ENCODE measurements around the gene CFAP161.

DNA sequence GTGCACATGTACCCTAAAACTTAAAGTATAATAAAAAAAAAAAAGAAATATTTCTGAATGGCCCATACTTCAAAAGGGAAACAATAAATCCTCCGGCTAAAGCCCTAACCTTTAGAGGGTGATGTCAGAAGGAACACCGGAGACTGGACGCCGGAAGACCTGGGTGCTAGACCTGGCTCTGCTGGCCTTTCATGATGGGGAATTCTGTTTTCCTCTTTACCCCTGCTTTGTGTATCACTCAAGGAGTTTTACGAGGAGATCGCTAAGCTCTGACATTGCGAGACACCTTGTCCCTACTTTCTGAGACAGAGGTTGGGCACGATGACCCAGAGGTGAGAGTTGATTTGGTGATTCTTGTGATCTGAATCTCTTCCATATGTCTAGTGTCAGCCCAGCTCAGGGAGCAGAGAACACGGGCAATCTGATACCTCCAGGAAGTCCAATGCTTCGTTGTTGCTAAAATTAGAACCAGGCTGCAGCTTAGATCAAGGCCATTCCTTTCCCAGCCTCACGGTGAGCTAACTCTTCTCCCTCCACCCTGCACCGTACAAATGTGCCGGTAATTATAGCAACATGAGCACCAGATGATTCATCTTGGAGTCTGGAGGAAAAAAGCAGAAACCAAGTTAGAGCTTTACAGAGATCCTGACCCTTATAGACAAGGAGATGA, 42.0 kb upstream of the CFAP161 start:
- TF ChIP-seq, protein P1, sequence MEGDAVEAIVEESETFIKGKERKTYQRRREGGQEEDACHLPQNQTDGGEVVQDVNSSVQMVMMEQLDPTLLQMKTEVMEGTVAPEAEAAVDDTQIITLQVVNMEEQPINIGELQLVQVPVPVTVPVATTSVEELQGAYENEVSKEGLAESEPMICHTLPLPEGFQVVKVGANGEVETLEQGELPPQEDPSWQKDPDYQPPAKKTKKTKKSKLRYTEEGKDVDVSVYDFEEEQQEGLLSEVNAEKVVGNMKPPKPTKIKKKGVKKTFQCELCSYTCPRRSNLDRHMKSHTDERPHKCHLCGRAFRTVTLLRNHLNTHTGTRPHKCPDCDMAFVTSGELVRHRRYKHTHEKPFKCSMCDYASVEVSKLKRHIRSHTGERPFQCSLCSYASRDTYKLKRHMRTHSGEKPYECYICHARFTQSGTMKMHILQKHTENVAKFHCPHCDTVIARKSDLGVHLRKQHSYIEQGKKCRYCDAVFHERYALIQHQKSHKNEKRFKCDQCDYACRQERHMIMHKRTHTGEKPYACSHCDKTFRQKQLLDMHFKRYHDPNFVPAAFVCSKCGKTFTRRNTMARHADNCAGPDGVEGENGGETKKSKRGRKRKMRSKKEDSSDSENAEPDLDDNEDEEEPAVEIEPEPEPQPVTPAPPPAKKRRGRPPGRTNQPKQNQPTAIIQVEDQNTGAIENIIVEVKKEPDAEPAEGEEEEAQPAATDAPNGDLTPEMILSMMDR (optimal IDR thresholded peaks at IDR 0.05 in 1 of 3, IDR thresholded peaks at IDR 0.05 in 1 of 3, conservative IDR thresholded peaks at IDR 0.05 in 1 of 3; ENCODE audit: extremely low read depth in 1 of 3, insufficient read depth in 2 of 3, low read length in 3 of 3) = no peak
- TF ChIP-seq EZH2 (IDR thresholded peaks at IDR 0.05; ENCODE audit: low read length) = no peak
